Fibroblast of villous mesenchyme (primary cell): ENCODE data around the gene RYR1. TPM values are rescaled to one million over a fixed set of nuclear protein-coding genes. Genes with fewer than 3 reads are reported as not detected.
"Not testable (repeated sequence)": the region's sequence is repeated elsewhere in the genome, so short reads cannot be mapped to it uniquely, and the experiment has no call there.

Experiments
- DNase-seq: peaks from one replicate; pipeline ENCODE4 v3.0.0-alpha.2; 2010; ENCODE audit warnings: low read depth
- H3K4me3 ChIP-seq: 2 replicates; pipeline ENCODE4 v1.5.1; 2011; ENCODE audit warnings: low read depth, mild to moderate bottlenecking, low read length
- CTCF ChIP-seq: IDR thresholded peaks from 2 replicates; pipeline ENCODE4 v1.5.1; 2012; ENCODE audit warnings: low read depth, mild to moderate bottlenecking, low read length; ENCODE audit not compliant: insufficient read depth
- total RNA-seq: library from RNA; depleted of rRNA; stranded (reverse); fragments of >200 nt; gene quantifications from 2 replicates; pipeline ENCODE4 v1.2.3, GENCODE V29; 2012

Gene RYR1
- total RNA-seq, 1 donor: under 0.01 TPM

- H3K4me3 ChIP-seq: no peak overlapping the region
- DNase-seq: no peak
- no peak for TF ChIP-seq CTCF
These were observed 192.9 kb downstream of the RYR1 start for GRCh38 chr19:38626401-38626800.

- H3K4me3 ChIP-seq: no peak overlapping the region
- TF ChIP-seq CTCF: no peak
- no peak for DNase-seq
These were observed 196.1 kb downstream of the RYR1 start for GRCh38 chr19:38629568-38629967.

- not testable (repeated sequence) for DNase-seq, H3K4me3 ChIP-seq
These were observed 197.8 kb downstream of the RYR1 start for GRCh38 chr19:38631301-38631700.

GRCh38 chr19:38631811-38632475 lies 198.5 kb downstream of the RYR1 start:
- not testable (repeated sequence) for H3K4me3 ChIP-seq, DNase-seq

GRCh38 chr19:38632476-38633213 lies 199.2 kb downstream of the RYR1 start:
- no peak for DNase-seq
- no peak overlapping the region for H3K4me3 ChIP-seq
- TF ChIP-seq CTCF: no peak

- DNase-seq: peak; percentile 61
- peak; percentile 96 for TF ChIP-seq CTCF
- H3K4me3 ChIP-seq: no peak overlapping the region
These were observed 201.4 kb downstream of the RYR1 start for GRCh38 chr19:38634757-38635482.

GRCh38 chr19:38635483-38636399 lies 202.2 kb downstream of the RYR1 start:
- no peak for DNase-seq
- no peak for TF ChIP-seq CTCF
- H3K4me3 ChIP-seq: no peak overlapping the region
